Psoas muscle (tissue), 8 donors: ENCODE results near the gene CSPG4. TPM values are rescaled to one million over a fixed set of nuclear protein-coding genes. Genes with fewer than 3 reads are reported as not detected.
"Not testable (repeated sequence)": the region's sequence is repeated elsewhere in the genome, so short reads cannot be mapped to it uniquely, and the experiment has no call there.

Experiments
- ATAC-seq, 4 donors: fragments of 200-7000 bp; cut with Tn5 transposase; one replicate each; pipeline ENCODE4 v1.9.1; 2020; ENCODE audit warnings: moderate library complexity in 3 of 4, mild to moderate bottlenecking in 2 of 4
- DNase-seq, 2 donors: peaks; one replicate each; pipeline ENCODE4 v3.0.0-alpha.2; 2020
- H3K27ac ChIP-seq: fragments of 200-600 bp; one replicate; pipeline ENCODE4 v1.8.0; 2022
- H3K27me3 ChIP-seq, 3 donors: fragments of 200-600 bp in 1 of 3; one replicate each; pipeline versions ENCODE4 v1.6.1 to v1.8.0; 2013 to 2022; ENCODE audit warnings: low read length in 2 of 3, mild to moderate bottlenecking in 2 of 3, moderate library complexity in 1 of 3; ENCODE audit not compliant: insufficient read depth in 3 of 3
- H3K36me3 ChIP-seq, 2 donors: fragments of 200-600 bp in 1 of 2; one replicate each; pipeline versions ENCODE4 v1.6.1 to v1.8.0; 2013 to 2022; ENCODE audit warnings: low read depth in 1 of 2, mild to moderate bottlenecking in 1 of 2, moderate library complexity in 1 of 2; ENCODE audit not compliant: insufficient read depth in 1 of 2
- H3K4me1 ChIP-seq: fragments of 200-600 bp; one replicate; pipeline ENCODE4 v1.8.0; 2022
- H3K4me3 ChIP-seq: fragments of 200-600 bp; one replicate; pipeline ENCODE4 v1.8.0; 2022; ENCODE audit warnings: mild to moderate bottlenecking
- H3K9me3 ChIP-seq: fragments of 200-600 bp; one replicate; pipeline ENCODE4 v1.8.0; 2022
- CTCF ChIP-seq: fragments of 200-600 bp; IDR thresholded peaks from one replicate; pipeline ENCODE4 v1.8.0; 2022; ENCODE audit warnings: antibody characterized with exemption
- WGBS, 3 donors: extraction: QIAGEN DNeasy Blood & Tissue Kit; methylation state at CpG; one replicate each; pipeline versions ENCODE4 v1.1.6 to v1.1.7; 2013; 5-methylcytosine and 5-hydroxymethylcytosine counted together
- intact Hi-C, 2 donors: fragments of 100-400 bp; cut with DNase I; formaldehyde crosslinking; loops; one replicate each; pipeline versions ENCODE4 v1.11.0 to v1.14.2; 2022
- polyA plus RNA-seq, 3 donors: library from polyadenylated mRNA; stranded (reverse); fragments of 200-250 nt; gene quantifications; one replicate each; pipeline ENCODE4 v1.2.3, GENCODE V29; 2013
- total RNA-seq, 4 donors: library from RNA; stranded (reverse); fragmentation: NEBNext Ultra II Directional in 2 of 4; extraction: Animal tissue kit (Norgen Biotek cat#: 25700) in 2 of 4; gene quantifications; one replicate each; pipeline versions ENCODE4 v1.2.1 to v1.2.4, GENCODE V29; 2021 to 2023
- donor health status: healthy with polysubstance abuse.
- donor health status: DM: no; HTN: no; CAD: no; lungs with moderate emphysema.
- donor health status: Bipolar disorder and iron deficiency.
- donor health status: healthy.
- donor health status: DM: yes; HTN: yes; CAD: no.
- donor health status: DM: no; HTN: no; CAD: no.
- donor health status: DM: no; HTN: no; CAD: no.
- donor health status: DM: yes; HTN: yes; CAD: no.

CSPG4 gene
- total and polyA plus RNA-seq, 7 donors, result 8.1 to 49.5 (median 15.9) TPM

- 45 to 65% (median 52%) methylated on average over 1 of the region's 1 CpG for WGBS, 3 donors
- no peak for DNase-seq
- ATAC-seq, result no peak
- Histone ChIP-seq H3K27me3 (no peaks in the 10 kb centered on the region), H3K27ac (no peak overlapping the region), H3K36me3 (no peaks in the 10 kb centered on the region), H3K4me1 (no peaks in the 10 kb centered on the region), H3K9me3 (no peaks in the 10 kb centered on the region), H3K4me3 (no peak overlapping the region)
- intact Hi-C loops, result no loop called here
- TF ChIP-seq CTCF, result no peak
These were observed 32.7 kb upstream of the CSPG4 start for GRCh38 chr15:75745305-75745704.

- intact Hi-C loops, H3K4me3 ChIP-seq, H3K9me3 ChIP-seq, DNase-seq, H3K27ac ChIP-seq, H3K27me3 ChIP-seq, H3K36me3 ChIP-seq, H3K4me1 ChIP-seq, ATAC-seq: not testable (repeated sequence)
- WGBS, 3 donors, result 87 to 97% (median 94%) methylated on average over 4 of the region's 4 CpGs
These were observed 29.7 kb upstream of the CSPG4 start for GRCh38 chr15:75742346-75742745.

DNA sequence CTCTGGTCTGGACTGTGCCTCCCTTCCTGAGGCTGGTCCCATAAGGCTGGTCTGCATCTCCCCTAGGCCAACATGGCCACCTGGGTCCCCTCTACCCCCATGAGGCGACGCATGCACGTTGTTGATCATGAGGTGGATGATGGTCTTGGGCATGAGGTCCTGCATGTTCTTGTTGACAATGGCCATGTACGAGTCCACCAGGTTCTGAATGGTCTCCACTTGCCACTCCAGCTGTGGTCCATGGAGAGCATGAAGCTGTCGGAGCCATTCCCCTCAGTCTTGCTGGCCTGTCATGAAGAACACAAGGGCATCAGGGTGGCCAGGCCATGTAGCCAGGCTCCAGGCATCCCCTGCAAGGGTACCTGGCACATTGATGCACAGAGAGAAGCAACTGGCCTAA lies 27.1 kb upstream of the CSPG4 start:
- Histone ChIP-seq H3K27ac (no peak overlapping the region), H3K36me3 (no peaks in the 10 kb centered on the region), H3K27me3 (no peaks in the 10 kb centered on the region), H3K4me3 (no peak overlapping the region), H3K9me3 (no peaks in the 10 kb centered on the region), H3K4me1 (no peaks in the 10 kb centered on the region)
- ATAC-seq, result no peak
- 95 to 99% (median 96%) methylated on average over 5 of the region's 5 CpGs for WGBS, 3 donors
- intact Hi-C loops, result no loop called here
- no peak for TF ChIP-seq CTCF
- DNase-seq, result no peak

GRCh38 chr15:75738647-75739325 lies 26.1 kb upstream of the CSPG4 start:
- no peak overlapping the region for H3K27ac ChIP-seq
- 7 to 8% (median 8%) methylated on average over 44 to 54 of the region's 54 CpGs for WGBS, 3 donors
- H3K9me3 ChIP-seq, result no peaks in the 10 kb centered on the region
- no peaks in the 10 kb centered on the region for H3K36me3 ChIP-seq
- intact Hi-C loops, result no loop called here
- no peak for TF ChIP-seq CTCF
- peak; percentile 97 to 99 (median 98) for ATAC-seq
- peak overlapping the region; percentile 79 for H3K4me3 ChIP-seq
- no peaks in the 10 kb centered on the region for H3K4me1 ChIP-seq
- peak; percentile 94 to 96 for DNase-seq
- H3K27me3 ChIP-seq, result no peaks in the 10 kb centered on the region

DNA sequence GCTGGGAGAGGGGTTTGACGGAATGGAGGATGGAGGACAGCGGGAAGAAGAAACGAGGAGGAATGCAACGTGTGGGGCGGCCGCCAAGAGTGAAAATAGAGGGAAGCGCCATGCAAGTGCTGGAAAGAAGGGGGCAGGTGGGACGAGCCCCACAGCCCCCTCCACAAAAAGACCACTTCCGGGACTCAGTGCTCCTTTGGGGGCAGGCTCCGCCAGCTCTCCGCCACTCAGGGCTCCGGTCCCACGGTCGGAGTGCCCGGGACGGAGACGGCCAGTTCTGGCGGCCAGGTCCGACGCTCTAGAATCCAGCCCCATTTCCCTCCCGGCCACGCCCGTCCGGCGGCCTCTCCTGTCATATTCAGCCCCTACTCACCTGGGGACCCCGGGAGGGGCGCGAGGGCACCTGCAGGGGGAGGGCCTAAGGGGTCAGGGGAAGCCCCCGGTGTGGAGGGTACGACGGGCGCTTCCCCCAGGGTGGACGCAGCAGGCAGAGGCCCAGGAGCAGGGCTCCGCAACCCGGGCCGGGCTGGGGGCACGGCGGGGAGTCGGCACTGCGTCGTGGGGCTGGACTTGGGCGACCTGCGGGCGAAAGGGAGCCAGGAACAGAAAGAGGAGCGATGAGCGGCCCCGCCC lies 25.5 kb upstream of the CSPG4 start:
- Histone ChIP-seq H3K27ac (no peak overlapping the region), H3K36me3 (no peaks in the 10 kb centered on the region), H3K27me3 (no peaks in the 10 kb centered on the region), H3K4me1 (no peaks in the 10 kb centered on the region), H3K9me3 (no peaks in the 10 kb centered on the region), H3K4me3 (peak overlapping the region; percentile 79)
- TF ChIP-seq CTCF, result no peak
- intact Hi-C loops, result no loop called here
- DNase-seq (no peak), ATAC-seq (peak in 3 of 4 donors; percentile 21 to 41 (median 25))
- WGBS, 3 donors, result 8 to 17% (median 10%) methylated on average over 30 to 47 of the region's 47 CpGs

DNA sequence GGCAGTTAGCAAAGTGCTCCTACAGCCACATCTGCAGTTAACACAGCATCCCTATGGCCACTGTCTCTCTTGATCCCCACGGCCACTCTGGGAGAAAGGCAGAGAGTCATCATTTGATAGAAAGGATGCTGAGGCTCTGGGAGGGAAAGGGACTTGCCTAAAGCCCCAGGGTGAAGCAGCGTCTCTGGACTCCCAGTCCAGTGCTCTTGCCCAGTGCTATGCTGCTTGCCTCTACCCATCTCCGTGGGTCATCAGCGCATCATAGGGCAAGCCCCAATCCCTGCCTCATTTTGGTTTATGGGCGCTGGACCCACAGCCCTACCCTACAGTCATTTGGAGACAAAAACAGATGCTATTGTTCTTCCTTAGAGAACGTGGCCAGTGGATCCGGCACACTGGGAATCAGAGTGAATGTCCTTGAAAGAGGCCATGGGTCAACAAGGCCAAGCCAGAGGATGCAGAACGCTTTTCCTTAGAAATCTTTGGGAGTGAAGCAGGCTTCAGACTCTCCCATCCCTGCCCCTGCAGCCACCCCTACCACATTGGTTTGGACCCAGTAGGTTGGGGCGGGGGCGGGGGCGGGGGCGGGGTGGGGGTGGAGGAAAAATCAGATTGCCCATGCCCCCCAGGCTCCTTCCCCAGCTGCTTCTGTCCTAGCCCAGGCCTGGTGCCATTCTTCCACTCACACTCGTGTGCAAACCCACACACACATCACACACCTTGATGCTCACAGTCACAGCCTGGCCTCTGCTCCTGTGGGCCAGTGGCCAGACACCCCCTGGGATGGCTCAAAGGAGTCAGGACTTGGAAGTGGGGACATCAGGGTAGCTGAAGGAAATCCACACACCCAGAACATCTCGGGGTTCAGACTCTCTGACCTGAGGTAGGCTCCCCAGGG lies 24.7 kb upstream of the CSPG4 start:
- WGBS, 3 donors, result 59 to 67% (median 63%) methylated on average over 13 to 14 of the region's 14 CpGs
- intact Hi-C loops, ATAC-seq, H3K27me3 ChIP-seq, H3K4me1 ChIP-seq, H3K27ac ChIP-seq, DNase-seq, H3K36me3 ChIP-seq, H3K9me3 ChIP-seq: not testable (repeated sequence)
- H3K4me3 ChIP-seq, result peak overlapping the region; percentile 79
